H9 (cell line): Measurements from ENCODE around the gene GFOD2. TPM values are rescaled to one million over a fixed set of nuclear protein-coding genes. Genes with fewer than 3 reads are reported as not detected.

Source experiments
- DNase-seq: peaks from one replicate; pipeline ENCODE4 v3.0.0-alpha.2; 2017
- H2AFZ ChIP-seq: one replicate; pipeline ENCODE4 v1.6.1; 2013; ENCODE audit warnings: mild to moderate bottlenecking, low read length, control low read depth, moderate library complexity
- H2AK5ac ChIP-seq: 2 replicates; pipeline ENCODE4 v1.6.1; 2013; ENCODE audit warnings: low read length, control low read depth, mixed read lengths; ENCODE audit not compliant: insufficient read length
- H2BK120ac ChIP-seq: one replicate; pipeline ENCODE4 v1.6.1; 2013; ENCODE audit warnings: low read depth, mild to moderate bottlenecking, low read length, control low read depth, inconsistent platforms; ENCODE audit not compliant: poor library complexity, severe bottlenecking
- H2BK12ac ChIP-seq: 2 replicates; pipeline ENCODE4 v1.6.1; 2013; ENCODE audit warnings: low read length, control low read depth, mixed read lengths, low read depth; ENCODE audit not compliant: insufficient read length
- H2BK15ac ChIP-seq: 2 replicates; pipeline ENCODE4 v1.6.1; 2013; ENCODE audit warnings: low read depth, low read length, control low read depth
- H2BK20ac ChIP-seq: one replicate; pipeline ENCODE4 v1.6.1; 2013; ENCODE audit warnings: low read depth, mild to moderate bottlenecking, low read length, control low read depth, inconsistent platforms; ENCODE audit not compliant: poor library complexity, severe bottlenecking
- H2BK5ac ChIP-seq: 2 replicates; pipeline ENCODE4 v1.6.1; 2013; ENCODE audit warnings: low read length, control low read depth, mixed read lengths; ENCODE audit not compliant: insufficient read length
- H3K14ac ChIP-seq: 2 replicates; pipeline ENCODE4 v1.6.1; 2013; ENCODE audit warnings: low read length, control low read depth; ENCODE audit not compliant: insufficient read depth
- H3K18ac ChIP-seq: 2 replicates; pipeline ENCODE4 v1.6.1; 2013; ENCODE audit warnings: low read depth, mild to moderate bottlenecking, mixed read lengths, low read length, control low read depth; ENCODE audit not compliant: insufficient read length
- H3K23ac ChIP-seq: 2 replicates; pipeline ENCODE4 v1.6.1; 2013; ENCODE audit warnings: low read length, control low read depth, mixed read lengths, low read depth; ENCODE audit not compliant: insufficient read length
- H3K23me2 ChIP-seq: 2 replicates; pipeline ENCODE4 v1.6.1; 2013; ENCODE audit warnings: low read depth, mild to moderate bottlenecking, mixed read lengths, low read length, control low read depth; ENCODE audit not compliant: insufficient read length, poor library complexity, severe bottlenecking
- H3K27ac ChIP-seq: 2 replicates; pipeline ENCODE4 v1.5.1; 2013; ENCODE audit warnings: low read length, control low read depth, mixed read lengths, low read depth; ENCODE audit not compliant: insufficient read length
- H3K27me3 ChIP-seq: 2 replicates; pipeline ENCODE4 v1.6.1; 2013; ENCODE audit warnings: low read length, control low read depth, inconsistent platforms; ENCODE audit not compliant: insufficient read depth
- H3K4ac ChIP-seq: 2 replicates; pipeline ENCODE4 v1.6.1; 2013; ENCODE audit warnings: low read depth, mild to moderate bottlenecking, control low read depth, inconsistent platforms, low read length, moderate library complexity
- H3K4me1 ChIP-seq: 2 replicates; pipeline ENCODE4 v1.6.1; 2013; ENCODE audit warnings: low read length, control low read depth, inconsistent platforms; ENCODE audit not compliant: insufficient read depth
- H3K4me2 ChIP-seq: 2 replicates; pipeline ENCODE4 v1.6.1; 2013; ENCODE audit warnings: low read length, control low read depth, mixed read lengths; ENCODE audit not compliant: insufficient read length, insufficient read depth
- H3K56ac ChIP-seq: 2 replicates; pipeline ENCODE4 v1.6.1; 2013; ENCODE audit warnings: low read depth, mild to moderate bottlenecking, mixed read lengths, low read length, control low read depth; ENCODE audit not compliant: insufficient read length
- H3K79me1 ChIP-seq: 2 replicates; pipeline ENCODE4 v1.6.1; 2013; ENCODE audit warnings: low read depth, mild to moderate bottlenecking, moderate library complexity, low read length, control low read depth, inconsistent platforms; ENCODE audit not compliant: insufficient read depth, poor library complexity, severe bottlenecking
- H3K79me2 ChIP-seq: 2 replicates; pipeline ENCODE4 v1.6.1; 2013; ENCODE audit warnings: low read length, control low read depth, inconsistent platforms; ENCODE audit not compliant: insufficient read depth
- H3K9ac ChIP-seq: 2 replicates; pipeline ENCODE4 v1.6.1; 2013; ENCODE audit warnings: low read length, control low read depth, mixed read lengths; ENCODE audit not compliant: insufficient read length; ENCODE audit errors: extremely low read depth
- H3K9me3 ChIP-seq: one replicate; pipeline ENCODE4 v1.6.1; 2013; ENCODE audit warnings: low read depth, low read length, inconsistent platforms; ENCODE audit not compliant: control insufficient read depth
- H3T11ph ChIP-seq: one replicate; pipeline ENCODE4 v1.6.1; 2013; ENCODE audit warnings: mild to moderate bottlenecking, low read length, control low read depth, inconsistent platforms
- H4K20me1 ChIP-seq: one replicate; pipeline ENCODE4 v1.6.1; 2013; ENCODE audit not compliant: control insufficient read depth, insufficient read length, insufficient read depth
- H4K5ac ChIP-seq: 2 replicates; pipeline ENCODE4 v1.6.1; 2013; ENCODE audit warnings: low read depth, mild to moderate bottlenecking, mixed read lengths, low read length, control low read depth; ENCODE audit not compliant: insufficient read length
- H4K8ac ChIP-seq: replicated peaks from 2 replicates; pipeline ENCODE4 v1.6.1; 2013; ENCODE audit warnings: low read length, control low read depth, mixed read lengths, low read depth; ENCODE audit not compliant: insufficient read length
- H4K91ac ChIP-seq: 2 replicates; pipeline ENCODE4 v1.6.1; 2013; ENCODE audit warnings: low read depth, mild to moderate bottlenecking, moderate library complexity, mixed read lengths, low read length, control low read depth; ENCODE audit not compliant: insufficient read length
- H3K27ac Mint-ChIP-seq, 3 experiments: 2 replicates in 2 of 3; 3 replicates in 1 of 3; pipeline ENCODE4 v1.8.0; 2020 to 2021; ENCODE audit warnings: mixed read lengths in 3 of 3, mild to moderate bottlenecking in 1 of 3, moderate library complexity in 1 of 3
- H3K27me3 Mint-ChIP-seq: 2 replicates; pipeline ENCODE4 v1.8.0; 2021; ENCODE audit warnings: low read depth, mild to moderate bottlenecking, moderate library complexity, mixed read lengths
- H3K36me3 Mint-ChIP-seq, 3 experiments: 2 replicates in 2 of 3; 3 replicates in 1 of 3; pipeline ENCODE4 v1.8.0; 2020 to 2021; ENCODE audit warnings: low read depth in 3 of 3, mixed read lengths in 3 of 3; ENCODE audit not compliant: insufficient read depth in 1 of 3
- H3K4me1 Mint-ChIP-seq, 2 experiments: 2 replicates each; pipeline ENCODE4 v1.8.0; 2020; ENCODE audit warnings: mixed read lengths in 2 of 2
- H3K4me3 Mint-ChIP-seq, 2 experiments: 2 replicates in 1 of 2; 3 replicates in 1 of 2; pipeline ENCODE4 v1.8.0; 2020 to 2021; ENCODE audit warnings: mild to moderate bottlenecking in 2 of 2, mixed read lengths in 2 of 2, moderate library complexity in 1 of 2
- H3K9me3 Mint-ChIP-seq, 2 experiments: 2 replicates in 1 of 2; 3 replicates in 1 of 2; pipeline ENCODE4 v1.8.0; 2020; ENCODE audit warnings: mild to moderate bottlenecking in 2 of 2, mixed read lengths in 2 of 2, moderate library complexity in 1 of 2
- WGBS: extraction: QIAGEN DNeasy Blood & Tissue Kit; methylation state at CpG from one replicate; pipeline ENCODE4 v1.1.7; 2013; ENCODE audit warnings: missing lambda C conversion rate, low lambda C conversion rate, mixed read lengths; ENCODE audit not compliant: insufficient read length; ENCODE audit errors: extremely low coverage; 5-methylcytosine and 5-hydroxymethylcytosine counted together
- total RNA-seq: library from RNA; stranded (reverse); gene quantifications from 2 replicates; pipeline ENCODE4 v1.2.1, GENCODE V29; 2021
- TF ChIP-seq, protein P1 (sequence below): fragments of 200-600 bp; sonication (generic); conservative IDR thresholded peaks from 3 replicates; pipeline ENCODE4 v1.8.0; 2021; ENCODE audit warnings: antibody characterized with exemption, mild to moderate bottlenecking

Gene GFOD2
- total RNA-seq, 1 experiment from 2014 or later = 21.8 TPM

DNA sequence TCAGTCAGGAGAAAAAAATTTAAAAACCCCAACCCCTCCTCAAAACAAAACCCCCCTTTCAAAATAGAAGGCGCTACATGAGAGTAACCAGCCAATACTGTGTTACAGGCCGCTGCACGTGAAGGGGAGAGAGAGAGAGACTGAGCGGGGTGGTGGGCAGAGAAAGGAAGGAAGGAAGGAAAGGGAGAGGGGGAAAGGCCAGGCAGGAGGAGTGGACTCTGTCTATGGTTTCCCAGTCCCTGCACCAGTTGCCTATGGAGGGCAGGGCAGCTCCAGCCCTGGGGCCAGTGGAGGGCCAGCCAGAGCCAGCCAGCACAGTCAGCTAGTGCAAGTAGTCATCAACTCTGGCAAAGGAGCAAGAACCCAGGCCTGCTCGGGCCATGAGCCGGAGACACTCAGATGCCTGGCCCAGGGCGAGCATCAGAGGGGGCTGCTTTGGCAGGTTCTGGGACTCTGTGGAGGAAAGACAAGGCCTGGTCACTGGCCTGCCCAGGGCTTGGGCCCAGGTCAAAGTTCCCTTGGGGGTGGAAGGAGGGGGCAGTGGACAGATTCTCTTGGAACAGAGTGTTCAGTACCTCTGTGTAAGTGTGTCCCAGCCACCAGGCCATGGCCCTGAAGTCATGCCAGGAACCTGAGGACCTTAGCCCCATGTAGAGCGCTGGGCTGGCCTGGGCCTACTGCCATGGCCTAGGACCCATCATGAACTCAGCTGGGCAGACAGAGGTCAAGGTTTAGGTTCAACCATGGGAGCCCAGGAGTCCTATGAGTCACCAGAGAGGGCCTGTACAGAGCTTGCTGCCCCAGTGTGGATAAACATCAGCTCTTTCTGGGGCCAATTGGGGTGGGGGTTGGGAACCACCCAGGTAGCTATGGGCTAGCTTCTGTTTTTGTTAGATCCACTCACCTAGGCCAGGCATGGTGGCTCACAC is 7.3 kb upstream of the GFOD2 start:
- no peak overlapping the region for H2BK5ac ChIP-seq
- no peak overlapping the region for H3K4ac ChIP-seq
- H3K27ac ChIP-seq = no peak overlapping the region
- no peaks in the 10 kb centered on the region for H3K27me3 ChIP-seq
- no peaks in the 10 kb centered on the region for H3K4me1 Mint-ChIP-seq
- no peaks in the 10 kb centered on the region; the same call in 1 of the 2 replicates for H3K27me3 Mint-ChIP-seq
- H3K36me3 Mint-ChIP-seq = peaks cover 20 to 40% (median 36%) of the 10 kb centered on the region in 3 experiments
- no peaks in the 10 kb centered on the region for H3K4me1 ChIP-seq
- H4K20me1 ChIP-seq = no peaks in the 10 kb centered on the region
- no peak overlapping the region for H2BK15ac ChIP-seq
- no peak overlapping the region for H3K9ac ChIP-seq
- no peak overlapping the region for H4K5ac ChIP-seq
- H2BK12ac ChIP-seq = no peak overlapping the region
- no peak overlapping the region for H3K4me3 Mint-ChIP-seq
- H3K79me1 ChIP-seq = no peaks in the 10 kb centered on the region
- no peak overlapping the region for H3K4me2 ChIP-seq
- H3K9me3 ChIP-seq = no peaks in the 10 kb centered on the region
- WGBS = no CpG with 5 or more reads among the region's 8 CpGs
- no peak overlapping the region for H3K23ac ChIP-seq
- no peaks in the 10 kb centered on the region for H3K79me2 ChIP-seq
- TF ChIP-seq, protein P1, sequence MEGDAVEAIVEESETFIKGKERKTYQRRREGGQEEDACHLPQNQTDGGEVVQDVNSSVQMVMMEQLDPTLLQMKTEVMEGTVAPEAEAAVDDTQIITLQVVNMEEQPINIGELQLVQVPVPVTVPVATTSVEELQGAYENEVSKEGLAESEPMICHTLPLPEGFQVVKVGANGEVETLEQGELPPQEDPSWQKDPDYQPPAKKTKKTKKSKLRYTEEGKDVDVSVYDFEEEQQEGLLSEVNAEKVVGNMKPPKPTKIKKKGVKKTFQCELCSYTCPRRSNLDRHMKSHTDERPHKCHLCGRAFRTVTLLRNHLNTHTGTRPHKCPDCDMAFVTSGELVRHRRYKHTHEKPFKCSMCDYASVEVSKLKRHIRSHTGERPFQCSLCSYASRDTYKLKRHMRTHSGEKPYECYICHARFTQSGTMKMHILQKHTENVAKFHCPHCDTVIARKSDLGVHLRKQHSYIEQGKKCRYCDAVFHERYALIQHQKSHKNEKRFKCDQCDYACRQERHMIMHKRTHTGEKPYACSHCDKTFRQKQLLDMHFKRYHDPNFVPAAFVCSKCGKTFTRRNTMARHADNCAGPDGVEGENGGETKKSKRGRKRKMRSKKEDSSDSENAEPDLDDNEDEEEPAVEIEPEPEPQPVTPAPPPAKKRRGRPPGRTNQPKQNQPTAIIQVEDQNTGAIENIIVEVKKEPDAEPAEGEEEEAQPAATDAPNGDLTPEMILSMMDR = no peak
- H3K14ac ChIP-seq = no peak overlapping the region
- no peak overlapping the region for H2BK20ac ChIP-seq
- no peak overlapping the region for H2BK120ac ChIP-seq
- H4K8ac ChIP-seq = no peak overlapping the region
- H3K9me3 Mint-ChIP-seq = no peaks in the 10 kb centered on the region
- H3K56ac ChIP-seq = no peak overlapping the region
- DNase-seq = no peak
- H3K27ac Mint-ChIP-seq = no peak overlapping the region
- no peak overlapping the region for H2AFZ ChIP-seq
- no peak overlapping the region for H2AK5ac ChIP-seq
- H3T11ph ChIP-seq = no peak overlapping the region
- H3K23me2 ChIP-seq = no peaks in the 10 kb centered on the region
- H3K18ac ChIP-seq = no peak overlapping the region
- no peak overlapping the region for H4K91ac ChIP-seq
